ENCODE results near the gene TBC1D23. TPM values are rescaled to one million over a fixed set of nuclear protein-coding genes. Genes with fewer than 3 reads are reported as not detected.

The TBC1D23 gene
- total and polyA plus RNA-seq, 9 of the 15 experiments (the other 6 are each of a cell fraction or from before 2014, with no cell fraction given): 23.4 to 85.8 (median 43.7) TPM

- TF ChIP-seq, protein P1, sequence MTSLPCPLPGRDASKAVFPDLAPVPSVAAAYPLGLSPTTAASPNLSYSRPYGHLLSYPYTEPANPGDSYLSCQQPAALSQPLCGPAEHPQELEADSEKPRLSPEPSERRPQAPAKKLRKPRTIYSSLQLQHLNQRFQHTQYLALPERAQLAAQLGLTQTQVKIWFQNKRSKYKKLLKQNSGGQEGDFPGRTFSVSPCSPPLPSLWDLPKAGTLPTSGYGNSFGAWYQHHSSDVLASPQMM (CRISPR knock-in tag; IDR thresholded peaks at IDR 0.05): no peak
- TF ChIP-seq SMAD2 (IDR thresholded peaks at IDR 0.05; ENCODE audit: low read depth, low read length) (no peak), CREB1 (IDR thresholded peaks at IDR 0.05) (no peak), CREB1 (CRISPR knock-in tag; IDR thresholded peaks at IDR 0.05) (no peak)
These were observed 14.9 kb upstream of the TBC1D23 start (continued) for GRCh38 chr3:100245927-100246326.

DNA sequence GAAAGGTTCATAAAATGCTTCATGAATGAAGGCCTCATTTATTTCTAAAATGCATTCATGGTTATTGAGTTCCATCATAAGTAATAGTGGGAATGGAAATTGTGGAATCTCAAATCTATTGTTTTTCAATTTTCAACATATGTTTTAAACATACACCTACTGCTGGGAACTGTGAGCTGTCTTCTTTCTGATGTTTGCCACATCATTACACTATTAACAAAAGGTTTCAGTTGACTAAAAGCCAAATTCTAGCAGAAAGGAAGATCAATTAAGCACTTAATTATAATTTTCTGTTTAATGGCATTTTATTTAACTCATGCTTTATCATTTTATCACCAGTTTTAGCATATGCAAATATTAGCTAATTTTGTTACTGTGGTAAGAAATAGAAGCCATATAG lies 13.8 kb upstream of the TBC1D23 start:
- Histone ChIP-seq H3K4me3 (no peak overlapping the region), H3K4me2 (ENCODE audit: insufficient read depth, low read length) (no peak overlapping the region), H3K79me2 (ENCODE audit: control insufficient read depth, insufficient read depth, low read length) (no peaks in the 10 kb centered on the region), H4K20me1 (replicated peaks; ENCODE audit: control insufficient read depth, insufficient read depth, low read length) (no peaks in the 10 kb centered on the region), H3K27me3 (ENCODE audit: control insufficient read depth in 2 of 2, insufficient read depth in 2 of 2, low read length in 2 of 2) (no peaks in the 10 kb centered on the region), H3K9ac (ENCODE audit: insufficient read depth in 1 of 2, low read depth in 2 of 2, low read length in 2 of 2) (no peak overlapping the region), H3K9me1 (ENCODE audit: control insufficient read depth, insufficient read depth, low read length) (no peaks in the 10 kb centered on the region), H3K4me1 (replicated peaks in 1 of 2; ENCODE audit: control insufficient read depth in 2 of 2, insufficient read depth in 2 of 2, low read length in 2 of 2) (no peaks in the 10 kb centered on the region), H3K27ac (ENCODE audit: extremely low read depth, low read depth, low read length) (no peak overlapping the region), H3K36me3 (ENCODE audit: control insufficient read depth, insufficient read depth, low read length) (no peaks in the 10 kb centered on the region), H3K9me3 (replicated peaks; ENCODE audit: control insufficient read depth, insufficient read depth, low read depth, low read length) (no peaks in the 10 kb centered on the region), H2AFZ (ENCODE audit: low read depth, low read length) (no peak overlapping the region)
- ChIA-PET CTCF (ENCODE audit: low intra/inter-chr PET ratio) (no interaction called here), POLR2A (no interaction called here)
- ATAC-seq (no peak), FAIRE-seq (no peak), DNase-seq (ENCODE audit: extremely low read depth in 1 of 4, low spot score in 3 of 4) (no peak)
- in situ Hi-C loops (cut with MboI) (no loop called here), intact Hi-C loops (cut with micrococcal nuclease) (no loop called here)
- BruUV-seq (replicated peaks): no TSS peak
- TF ChIP-seq MCM7 (IDR thresholded peaks at IDR 0.05) (no peak), FOXM1 (IDR thresholded peaks at IDR 0.05; ENCODE audit: low read depth) (no peak), FOXM1 (CRISPR knock-in tag; IDR thresholded peaks at IDR 0.05; ENCODE audit: low read depth) (no peak), ZNF79 (CRISPR knock-in tag; IDR thresholded peaks at IDR 0.05; ENCODE audit: low read depth) (no peak), ZBTB1 (CRISPR knock-in tag; IDR thresholded peaks at IDR 0.05; ENCODE audit: borderline replicate concordance, low read depth) (no peak), SRSF9 (IDR thresholded peaks at IDR 0.05; ENCODE audit: borderline replicate concordance, low read depth, low read length) (no peak)
- TF ChIP-seq, protein P2, sequence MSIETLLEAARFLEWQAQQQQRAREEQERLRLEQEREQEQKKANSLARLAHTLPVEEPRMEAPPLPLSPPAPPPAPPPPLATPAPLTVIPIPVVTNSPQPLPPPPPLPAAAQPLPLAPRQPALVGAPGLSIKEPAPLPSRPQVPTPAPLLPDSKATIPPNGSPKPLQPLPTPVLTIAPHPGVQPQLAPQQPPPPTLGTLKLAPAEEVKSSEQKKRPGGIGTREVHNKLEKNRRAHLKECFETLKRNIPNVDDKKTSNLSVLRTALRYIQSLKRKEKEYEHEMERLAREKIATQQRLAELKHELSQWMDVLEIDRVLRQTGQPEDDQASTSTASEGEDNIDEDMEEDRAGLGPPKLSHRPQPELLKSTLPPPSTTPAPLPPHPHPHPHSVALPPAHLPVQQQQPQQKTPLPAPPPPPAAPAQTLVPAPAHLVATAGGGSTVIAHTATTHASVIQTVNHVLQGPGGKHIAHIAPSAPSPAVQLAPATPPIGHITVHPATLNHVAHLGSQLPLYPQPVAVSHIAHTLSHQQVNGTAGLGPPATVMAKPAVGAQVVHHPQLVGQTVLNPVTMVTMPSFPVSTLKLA (conservative IDR thresholded peaks at IDR 0.05): no peak
- TF ChIP-seq, protein P3, sequence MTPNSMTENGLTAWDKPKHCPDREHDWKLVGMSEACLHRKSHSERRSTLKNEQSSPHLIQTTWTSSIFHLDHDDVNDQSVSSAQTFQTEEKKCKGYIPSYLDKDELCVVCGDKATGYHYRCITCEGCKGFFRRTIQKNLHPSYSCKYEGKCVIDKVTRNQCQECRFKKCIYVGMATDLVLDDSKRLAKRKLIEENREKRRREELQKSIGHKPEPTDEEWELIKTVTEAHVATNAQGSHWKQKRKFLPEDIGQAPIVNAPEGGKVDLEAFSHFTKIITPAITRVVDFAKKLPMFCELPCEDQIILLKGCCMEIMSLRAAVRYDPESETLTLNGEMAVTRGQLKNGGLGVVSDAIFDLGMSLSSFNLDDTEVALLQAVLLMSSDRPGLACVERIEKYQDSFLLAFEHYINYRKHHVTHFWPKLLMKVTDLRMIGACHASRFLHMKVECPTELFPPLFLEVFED (CRISPR knock-in tag; conservative IDR thresholded peaks at IDR 0.05): no peak

All from K562 (cell line).